Nucleus accumbens (tissue), 56 donors: Measurements from ENCODE around the gene DENND10.
"Not testable (repeated sequence)": the region's sequence is repeated elsewhere in the genome, so short reads cannot be mapped to it uniquely, and the experiment has no call there.

Source experiments
- DNase-seq, 56 donors: peaks; one replicate each; lab custom pipeline; 2025; lab: John Stamatoyannopoulos, UW

DENND10 gene

DNA sequence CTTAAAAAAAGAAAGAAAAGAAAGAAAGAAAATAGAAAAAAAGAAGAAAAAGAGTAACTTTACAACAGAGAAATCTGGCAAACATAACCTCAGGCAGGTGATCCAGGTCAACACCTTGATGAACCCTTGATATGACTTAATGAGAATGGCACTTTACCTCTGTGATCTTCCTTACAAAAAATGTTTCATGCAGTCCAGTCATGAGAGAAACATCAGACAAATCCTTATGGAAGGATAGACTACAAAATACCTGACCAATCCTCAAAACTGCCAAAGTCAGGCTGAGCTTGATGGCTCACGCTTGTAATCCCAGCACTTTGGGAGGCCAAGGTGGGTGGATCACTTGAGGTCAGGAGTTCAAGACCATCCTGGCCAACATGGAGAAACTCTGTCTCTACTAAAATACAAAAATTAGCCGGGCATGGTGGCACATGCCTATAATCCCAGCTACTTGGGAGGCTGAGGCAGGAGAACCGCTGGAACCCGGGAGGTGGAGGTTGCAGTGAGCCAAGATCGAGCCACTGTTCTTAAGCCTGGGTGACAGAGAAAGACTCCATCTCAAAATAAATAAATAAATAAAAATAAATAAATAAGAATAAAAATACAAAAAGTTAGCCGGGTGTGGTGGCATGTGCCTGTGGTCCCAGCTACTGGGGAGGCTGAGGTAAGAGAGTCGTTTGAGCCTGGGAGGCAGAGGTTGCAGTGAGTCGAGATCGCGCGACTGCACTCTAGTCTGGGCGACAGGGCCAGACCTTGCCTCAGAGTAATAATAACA, 7.1 kb upstream of the DENND10 start:
- DNase-seq, result not testable (repeated sequence)

DNA sequence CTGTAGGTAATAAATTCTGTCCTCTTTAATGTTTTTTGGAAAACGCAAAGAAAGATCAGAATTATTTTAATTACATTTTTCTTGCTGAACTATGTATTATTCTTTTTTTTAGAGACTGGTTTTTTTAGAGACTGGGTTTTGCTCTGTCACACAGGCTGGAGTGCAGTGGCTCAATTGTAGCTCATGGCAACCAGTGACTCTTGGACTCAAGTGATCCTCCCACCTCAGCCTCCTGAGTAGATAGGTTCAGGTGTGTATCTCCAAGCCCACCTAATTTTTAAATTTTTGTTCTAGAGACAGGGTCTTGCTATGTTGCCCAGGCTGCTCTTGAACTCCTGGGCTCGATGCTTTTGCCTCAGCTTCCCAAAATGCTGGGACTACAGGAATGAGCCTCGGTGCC, 5.3 kb upstream of the DENND10 start:
- DNase-seq, result no peak

DNA sequence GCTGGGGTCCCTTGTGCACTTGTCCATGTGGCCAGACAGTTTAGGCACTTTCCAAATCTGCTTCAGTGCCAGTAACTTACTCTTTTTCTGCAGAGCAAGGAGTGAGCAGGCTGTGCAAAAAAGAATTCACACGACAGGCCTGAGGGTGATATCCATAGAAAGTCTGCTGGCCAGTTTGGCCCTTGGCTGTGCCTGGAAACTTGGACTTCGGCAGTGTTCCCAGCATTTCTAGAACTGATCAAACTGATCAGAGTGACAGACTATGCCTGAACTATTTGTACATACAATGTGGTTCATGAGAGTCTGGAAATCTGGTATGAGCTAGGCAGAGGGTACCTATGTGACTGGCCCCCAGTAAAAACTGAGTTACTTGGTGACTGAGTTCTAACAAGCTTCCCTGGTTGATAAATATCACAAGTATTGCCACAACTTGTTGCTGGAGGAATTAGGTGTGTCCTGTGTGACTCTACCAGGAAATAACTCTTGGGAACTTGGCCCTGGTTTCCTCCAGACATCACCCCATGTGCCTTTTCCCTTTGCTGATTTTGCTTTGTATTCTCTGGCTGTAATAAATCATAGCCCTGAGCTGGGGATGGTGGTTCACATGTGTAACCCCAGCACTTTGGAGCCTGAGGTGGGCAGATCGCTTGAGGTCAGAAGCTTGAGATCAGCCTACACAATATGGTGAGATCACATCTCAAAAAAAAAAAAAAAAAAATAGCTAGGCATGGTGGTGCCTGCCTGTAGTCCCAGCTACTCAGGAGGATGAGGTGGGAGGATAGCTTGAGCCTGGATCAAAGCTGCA, 3.3 kb upstream of the DENND10 start:
- DNase-seq, result no peak

DNA sequence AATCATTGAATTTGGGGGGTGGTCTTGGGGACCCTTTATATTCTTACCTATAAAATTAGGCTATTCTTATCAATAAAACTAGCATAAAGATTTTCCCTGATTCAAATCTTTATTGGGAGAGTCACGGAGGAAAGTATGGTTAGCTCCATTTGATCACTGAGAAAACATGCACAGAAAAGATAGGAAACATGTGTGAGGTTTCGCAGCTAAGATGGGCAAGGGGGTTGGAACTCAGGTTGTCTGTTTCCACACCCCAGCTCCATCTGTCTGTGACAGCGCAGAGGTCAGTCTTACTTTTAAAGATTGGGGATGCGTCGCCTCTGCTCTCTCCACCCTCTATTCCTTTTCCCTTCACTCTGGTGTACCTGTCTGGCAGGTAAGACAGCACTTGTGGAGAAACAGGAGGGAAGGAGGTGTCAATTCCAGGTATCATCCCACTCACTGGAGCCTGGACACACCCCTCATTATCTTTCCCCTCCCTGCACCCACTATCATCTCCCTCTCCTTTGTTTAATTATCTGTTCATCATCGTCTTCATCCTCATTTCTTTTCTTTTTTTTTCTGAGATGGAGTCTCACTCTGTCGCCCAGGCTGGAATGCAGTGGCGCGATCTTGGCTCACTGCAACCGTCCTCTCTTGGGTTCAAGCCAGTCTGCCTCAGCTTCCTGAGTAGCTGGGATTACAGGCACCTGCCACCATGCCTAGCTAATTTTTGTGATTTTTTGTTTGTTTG, 2.4 kb upstream of the DENND10 start:
- no peak for DNase-seq

DNA sequence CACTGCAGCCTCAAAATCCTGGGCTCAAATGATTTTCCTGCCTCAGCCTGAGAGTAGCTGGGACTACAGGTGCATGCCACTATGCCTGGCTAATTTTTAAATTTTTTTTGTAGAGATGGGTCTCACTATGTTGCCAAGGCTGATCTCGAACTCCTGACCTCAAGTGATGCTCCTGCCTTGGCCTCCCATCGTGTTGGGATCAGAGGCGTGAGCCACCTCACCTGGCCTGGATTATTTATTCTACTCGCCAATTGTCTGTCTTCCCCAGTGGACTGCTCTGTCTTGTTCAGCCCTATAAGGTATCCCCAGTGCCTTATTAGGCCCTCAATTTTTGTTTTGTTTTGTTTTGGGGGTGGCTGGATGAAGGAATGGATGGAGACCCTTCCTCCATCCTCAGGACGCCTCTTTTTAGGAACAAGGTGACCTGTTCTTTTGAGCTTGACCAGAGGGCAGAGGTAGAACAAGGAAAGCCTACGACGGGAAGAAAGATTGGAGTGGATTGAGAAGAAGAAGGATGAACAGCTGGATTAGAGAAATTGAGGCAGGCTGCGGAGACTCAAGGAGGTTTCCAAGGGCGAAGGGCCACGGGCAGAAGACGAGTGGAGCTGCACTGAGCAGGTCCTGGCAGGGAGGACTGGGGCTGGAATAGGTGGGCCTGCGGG, 541 bp upstream of the DENND10 start:
- DNase-seq, result peak in 1 of 56 donors; percentile 12

DNA sequence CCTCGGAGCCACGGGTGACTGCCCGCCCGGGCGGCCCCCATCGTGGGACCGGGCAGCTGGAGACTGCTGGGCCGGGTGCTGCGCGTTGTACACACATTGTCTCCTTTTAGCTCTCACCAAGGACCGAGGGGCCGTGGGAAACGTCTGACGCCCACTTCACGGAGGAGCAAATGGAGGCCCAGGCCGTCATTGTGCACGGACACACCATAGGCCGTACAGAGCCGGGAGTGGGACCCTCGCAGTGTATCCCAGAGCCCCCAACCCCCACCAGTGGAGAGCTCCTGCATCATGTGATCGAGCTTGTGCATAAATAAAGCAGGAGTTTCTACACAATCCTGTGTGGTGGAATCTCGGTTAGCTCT, 722 bp downstream of the DENND10 start:
- peak in 22 of 56 donors; percentile 4 to 72 (median 27) for DNase-seq

DNA sequence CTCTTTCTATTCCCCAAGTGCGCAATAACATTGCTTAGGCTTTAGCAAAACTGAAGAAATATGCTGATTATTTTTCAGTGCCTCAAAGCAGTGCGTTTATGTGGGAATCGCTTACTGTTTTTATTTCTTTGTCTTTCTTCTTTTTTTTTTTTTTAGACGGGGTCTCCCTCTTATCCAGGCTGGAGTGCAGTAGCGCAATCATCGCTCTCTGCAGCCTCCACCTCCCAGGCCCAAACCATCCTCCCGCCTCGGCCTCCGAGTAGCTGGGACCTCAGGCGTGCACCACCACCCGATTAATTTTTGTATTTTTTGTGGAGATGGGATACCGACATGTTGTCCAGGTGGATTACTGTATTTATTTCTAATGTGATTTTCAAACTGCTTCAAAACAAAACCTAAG, 1.2 kb downstream of the DENND10 start:
- DNase-seq, result no peak

DNA sequence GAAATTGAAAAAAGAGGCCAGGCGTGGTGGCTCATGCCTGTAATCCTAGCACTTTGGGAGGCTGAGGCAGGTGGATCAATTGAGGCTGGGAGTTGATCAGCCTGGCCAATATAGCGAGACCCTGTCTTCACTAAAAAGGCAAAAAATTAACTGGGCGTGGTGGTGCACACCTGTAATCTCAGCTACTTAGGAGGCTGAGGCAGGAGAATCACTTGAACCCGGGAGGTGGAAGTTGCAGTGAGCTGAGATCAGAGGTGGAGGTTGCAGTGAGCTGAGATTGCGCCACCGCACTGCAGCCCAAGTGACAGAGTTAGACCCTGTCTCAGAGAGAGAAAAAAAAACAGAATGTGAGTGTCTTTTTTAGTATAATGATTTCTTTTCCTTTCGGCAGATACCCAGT, 2.0 kb downstream of the DENND10 start:
- DNase-seq, result not testable (repeated sequence)

DNA sequence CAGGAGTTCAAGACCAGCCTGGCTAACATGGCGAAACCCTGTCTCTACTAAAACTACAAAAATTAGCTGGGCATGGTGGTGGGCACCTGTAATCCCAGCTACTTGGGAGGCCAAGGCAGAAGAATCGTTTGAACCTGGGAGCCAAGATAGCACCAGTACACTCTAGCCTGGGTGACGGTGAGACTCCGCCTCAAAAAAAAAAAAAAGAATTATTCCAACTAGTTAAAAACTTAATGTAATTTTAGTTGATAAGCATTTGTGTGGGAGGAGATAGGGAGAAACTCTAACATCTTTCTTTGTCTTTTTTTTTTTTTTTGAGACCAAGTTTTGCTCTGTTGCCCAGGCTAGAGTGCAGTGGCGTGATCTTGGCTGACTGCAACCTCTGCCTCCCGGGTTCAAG, 3.2 kb downstream of the DENND10 start:
- DNase-seq, result not testable (repeated sequence)

DNA sequence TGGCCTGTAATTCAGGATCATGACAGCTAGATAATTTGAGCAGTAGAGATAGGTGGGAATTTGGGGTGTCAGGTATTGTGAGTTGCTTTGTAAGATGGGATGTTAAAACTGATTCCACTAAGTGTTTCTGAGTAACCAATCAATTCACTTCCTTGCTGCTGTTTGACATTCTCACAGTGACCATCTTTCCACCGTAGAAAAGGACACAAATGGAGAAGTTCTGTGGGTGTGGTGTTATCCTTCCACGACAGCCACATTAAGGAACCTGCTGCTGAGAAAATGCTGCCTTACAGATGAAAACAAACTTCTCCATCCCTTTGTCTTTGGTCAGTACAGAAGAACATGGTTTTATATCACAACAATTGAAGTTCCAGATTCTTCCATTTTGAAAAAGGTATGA, 3.9 kb downstream of the DENND10 start:
- not testable (repeated sequence) for DNase-seq

DNA sequence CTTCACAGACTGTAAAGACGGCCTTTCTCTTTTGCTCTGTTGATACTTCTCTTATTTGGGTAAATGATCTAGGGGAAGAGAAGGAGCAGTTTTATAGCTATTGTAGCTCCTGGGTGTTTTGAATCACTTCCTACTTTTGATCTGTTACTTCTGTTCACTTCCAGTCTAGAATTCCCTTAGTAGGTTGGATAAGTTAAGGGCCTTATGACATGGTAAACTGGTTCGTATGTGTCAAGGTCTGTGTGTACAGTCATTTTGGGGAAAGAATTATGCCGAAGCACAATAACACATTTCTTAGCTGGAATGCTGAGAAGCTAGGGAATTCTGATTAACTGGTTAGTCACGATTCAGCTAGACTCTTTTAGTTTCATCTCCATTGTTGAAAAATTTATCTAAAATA, 8.1 kb downstream of the DENND10 start:
- DNase-seq, result no peak

DNA sequence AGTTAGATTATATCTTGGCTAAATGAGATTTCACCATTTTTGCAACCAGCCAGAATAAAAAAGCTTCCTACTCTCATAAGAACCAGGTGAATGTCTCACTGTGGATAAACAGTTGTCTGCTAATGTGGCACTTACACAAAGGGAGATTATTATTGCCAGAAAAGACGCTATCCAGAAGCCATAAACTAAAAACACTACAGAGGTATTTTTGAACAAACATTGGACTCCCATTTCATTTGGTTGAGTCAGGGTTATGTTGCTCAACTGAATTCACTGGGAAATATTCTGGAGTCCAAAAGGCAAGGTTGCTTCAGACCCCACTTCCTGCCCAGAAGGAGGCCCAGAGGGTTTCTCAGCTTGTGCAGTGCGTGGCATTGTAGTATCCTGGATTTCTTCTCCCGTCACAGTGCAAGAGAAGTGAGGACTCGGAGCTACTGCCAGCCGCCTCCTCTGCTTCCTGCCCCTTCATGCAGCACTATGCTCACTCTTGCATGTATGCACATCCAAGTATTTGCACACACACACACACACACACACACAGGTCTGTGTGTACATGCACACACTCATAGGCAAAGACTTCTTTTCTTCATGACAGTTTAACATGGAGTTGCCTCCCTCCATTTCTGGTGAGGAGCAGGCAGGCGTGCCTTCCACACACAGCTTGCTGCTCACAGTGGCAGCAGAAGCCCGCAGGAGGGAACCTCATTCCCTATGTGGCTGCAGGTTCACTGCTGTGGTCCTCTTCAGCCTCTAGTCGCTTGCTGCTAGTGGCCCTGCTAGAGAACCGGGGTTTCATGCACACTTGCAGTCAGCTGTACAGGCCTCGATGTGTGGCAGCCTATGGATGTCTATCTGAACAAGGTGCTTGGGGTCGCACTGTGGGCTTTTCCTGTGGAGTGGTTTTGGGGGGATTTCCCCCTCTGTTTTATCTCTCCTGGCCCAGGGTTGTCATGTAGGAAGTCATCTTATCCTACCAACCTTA, 10.1 kb downstream of the DENND10 start:
- no peak for DNase-seq

DNA sequence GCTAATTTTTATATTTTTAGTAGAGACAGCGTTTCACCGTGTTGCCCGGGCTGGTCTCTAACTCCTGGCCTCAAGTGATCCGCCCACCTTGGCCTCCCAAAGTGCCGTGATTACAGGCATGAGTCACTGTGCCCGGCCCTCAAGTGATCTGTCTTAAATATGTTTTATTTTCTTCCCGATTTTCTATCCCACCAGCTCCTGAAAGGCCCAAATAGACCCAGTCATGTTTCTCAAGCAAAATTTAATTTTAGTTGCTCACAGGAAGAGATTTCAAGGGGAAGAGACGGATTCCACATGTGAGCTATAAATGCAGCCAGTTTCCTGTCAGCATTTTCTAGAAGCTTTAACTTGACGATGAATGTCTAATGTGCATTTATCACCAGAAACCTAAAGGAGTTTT, 12.0 kb downstream of the DENND10 start:
- no peak for DNase-seq

DNA sequence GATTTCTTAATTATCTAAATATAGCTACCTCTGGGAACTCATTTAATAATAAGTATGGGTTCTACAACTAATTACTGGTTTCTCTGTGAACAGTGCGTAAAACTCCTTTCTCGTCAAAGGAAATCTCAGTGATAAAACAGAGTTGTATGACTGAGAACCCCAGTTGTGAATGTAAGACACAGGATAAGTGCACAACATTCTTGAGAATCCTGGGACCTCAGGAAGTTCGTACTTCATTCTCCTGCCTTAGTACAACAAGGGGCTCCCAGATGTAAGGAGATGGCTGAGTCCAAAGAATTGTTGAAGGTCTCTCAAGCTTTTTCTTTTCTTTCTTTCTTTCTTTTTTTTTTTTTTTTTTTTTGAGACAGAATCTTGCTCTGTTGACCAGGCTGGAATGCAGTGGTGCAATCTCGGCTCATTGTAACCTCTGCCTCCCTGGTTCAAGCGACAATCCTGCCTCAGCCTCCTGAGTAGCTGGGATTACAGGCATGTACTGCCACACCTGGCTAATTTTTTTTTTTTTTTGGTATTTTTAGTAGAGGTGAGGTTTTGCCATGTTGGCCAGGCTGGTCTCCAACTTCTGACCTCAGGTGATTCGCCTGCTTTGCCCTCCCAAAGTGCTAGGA, 12.5 kb downstream of the DENND10 start:
- DNase-seq, result no peak

DNA sequence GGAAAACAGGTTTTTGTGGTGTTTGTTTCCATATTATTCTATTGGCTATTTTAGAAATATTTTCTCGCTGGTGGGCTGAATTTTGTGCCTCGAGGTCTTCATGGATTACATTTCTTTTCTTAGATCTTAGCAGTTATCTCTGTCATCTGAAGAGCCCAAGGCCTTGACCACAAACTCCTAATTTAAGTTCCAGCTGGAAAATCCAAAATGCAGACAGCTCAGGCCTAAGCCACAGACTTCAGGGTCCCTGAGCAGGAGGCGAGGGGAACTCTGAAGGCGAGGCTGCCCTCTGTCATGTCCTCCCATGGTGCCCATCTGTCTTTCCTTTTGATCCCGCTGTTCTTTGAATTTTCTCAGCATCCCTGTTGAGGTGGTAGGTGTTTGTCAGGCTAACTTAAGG, 14.3 kb downstream of the DENND10 start:
- no peak for DNase-seq

DNA sequence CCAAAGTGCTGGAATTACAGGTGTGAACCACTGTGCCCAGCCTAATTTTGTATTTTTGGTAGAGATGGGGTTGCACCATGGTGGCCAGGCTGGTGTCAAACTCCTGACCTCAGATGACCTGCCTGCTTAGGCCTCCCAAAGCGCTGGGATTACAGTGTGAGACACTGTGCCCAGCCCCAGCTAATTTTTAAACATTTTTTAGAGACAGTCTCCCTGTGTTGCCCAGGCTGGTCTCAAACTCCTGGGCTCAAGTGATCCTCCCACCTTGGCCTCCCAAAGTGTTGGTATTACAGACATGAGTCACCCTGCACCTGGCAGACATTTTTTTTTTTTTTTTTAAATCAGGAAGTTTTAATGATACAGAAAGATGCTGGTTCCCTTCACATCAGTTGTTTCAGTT, 15.5 kb downstream of the DENND10 start:
- no peak for DNase-seq

DNA sequence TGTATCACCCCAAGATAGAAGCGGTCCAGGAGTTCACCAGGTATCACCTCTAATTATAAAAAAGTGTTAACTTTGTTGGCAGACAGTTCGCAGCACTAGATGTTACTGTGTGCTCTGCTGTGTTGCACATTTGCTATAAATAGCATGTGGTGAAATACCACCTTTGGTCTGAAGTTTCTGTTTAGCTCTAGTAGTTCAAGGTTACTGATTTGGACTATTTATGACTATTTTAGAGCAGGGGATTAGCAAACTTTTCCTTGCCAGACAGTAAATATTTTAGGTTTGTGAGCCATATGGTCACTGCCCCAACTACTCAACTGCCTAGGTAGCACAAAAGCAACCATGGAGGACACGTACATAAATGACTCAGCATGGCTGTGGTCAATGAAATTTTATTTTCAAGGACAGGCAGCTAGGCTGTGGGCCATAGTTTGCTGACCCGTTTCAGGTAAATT, 16.5 kb downstream of the DENND10 start:
- DNase-seq, result no peak

DNA sequence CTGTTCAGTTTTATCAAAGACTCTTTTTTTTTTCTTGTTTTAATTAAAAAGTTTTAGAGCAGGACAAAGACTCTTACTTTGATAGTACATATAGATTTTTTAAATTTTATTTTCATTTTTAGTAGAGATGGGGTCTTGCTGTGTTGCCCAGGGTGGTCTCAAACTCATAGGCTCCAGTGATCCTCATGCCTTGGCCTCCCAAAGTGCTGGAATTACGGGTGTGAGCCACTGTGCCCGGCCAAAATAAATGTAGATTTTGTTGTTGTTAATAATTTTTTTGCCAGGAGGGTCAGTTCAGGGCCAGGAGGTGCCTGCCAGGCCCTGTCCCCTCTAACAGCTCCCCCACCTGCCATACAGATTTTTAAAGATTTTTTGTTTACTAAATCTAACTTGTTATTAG, 17.0 kb downstream of the DENND10 start:
- DNase-seq, result no peak

DNA sequence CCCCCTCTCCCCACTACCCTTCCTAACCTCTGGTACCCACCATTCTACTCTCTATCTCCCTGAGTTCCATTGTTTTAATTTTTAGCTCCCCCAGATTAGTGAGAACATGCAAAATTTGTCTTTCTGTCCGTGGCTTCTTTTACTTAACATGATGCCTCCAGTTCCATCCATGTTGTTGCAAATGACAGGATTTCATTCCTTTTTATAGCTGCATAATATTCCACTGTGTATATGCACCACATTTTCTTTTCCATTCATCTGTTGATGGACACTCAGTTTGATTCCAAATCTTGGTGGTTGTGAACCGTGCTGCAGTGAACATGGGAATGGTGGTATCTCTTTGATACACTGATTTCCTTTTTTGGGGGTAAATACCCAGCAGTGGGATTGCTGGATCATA, 22.0 kb downstream of the DENND10 start:
- no peak for DNase-seq
